CD4-positive, alpha-beta T cell (primary cell): ENCODE results near the gene TMEM81. TPM values are rescaled to one million over a fixed set of nuclear protein-coding genes. Genes with fewer than 3 reads are reported as not detected.
A peak's percentile ranks its signal among the peaks of the same experiment; 100 is the strongest.

Experiments used
- ATAC-seq: fragments of 200-7000 bp; cut with Tn5 transposase; one replicate; pipeline ENCODE4 v1.10.0; 2022; ENCODE audit warnings: mild to moderate bottlenecking; ENCODE audit not compliant: poor library complexity
- CTCF ChIA-PET: fragments of 350-600 bp; sonication (Branson Sonifier 250); formaldehyde crosslinking; loops from one replicate; lab custom pipeline; 2021; ENCODE audit warnings: antibody characterized with exemption, inconsistent platforms; lab: Charles Lee
- POLR2A ChIA-PET: fragments of 350-600 bp; sonication (Branson Sonifier 250); formaldehyde crosslinking; loops from one replicate; lab custom pipeline; 2021; ENCODE audit warnings: antibody characterized with exemption, inconsistent platforms; lab: Charles Lee
- DNase-seq, 14 experiments: peaks; one replicate each; pipeline ENCODE4 v3.0.0-alpha.2; 2013 to 2020; ENCODE audit warnings: mixed read lengths in 2 of 14
- H3K27ac ChIP-seq, 2 donors: one replicate each; pipeline versions ENCODE4 v1.5.1 to v1.7.0; 2013; ENCODE audit warnings: low read length in 2 of 2, low read depth in 1 of 2, mild to moderate bottlenecking in 1 of 2
- H3K27me3 ChIP-seq, 2 experiments: 1 replicate in 1 of 2; 2 replicates in 1 of 2; pipeline versions ENCODE4 v1.6.1 to v1.7.0; 2013; ENCODE audit warnings: low read length in 2 of 2, control low read depth in 1 of 2, mild to moderate bottlenecking in 1 of 2, moderate library complexity in 1 of 2; ENCODE audit not compliant: insufficient read depth in 2 of 2, control insufficient read depth in 1 of 2
- H3K36me3 ChIP-seq: one replicate; pipeline ENCODE4 v1.6.1; 2013; ENCODE audit warnings: low read length, control low read depth; ENCODE audit not compliant: insufficient read depth
- H3K4me1 ChIP-seq: one replicate; pipeline ENCODE4 v1.6.1; 2013; ENCODE audit warnings: low read length, control low read depth; ENCODE audit not compliant: insufficient read depth
- H3K4me3 ChIP-seq: one replicate; pipeline ENCODE4 v1.5.1; 2013; ENCODE audit warnings: mild to moderate bottlenecking, low read length, moderate library complexity
- H3K9me3 ChIP-seq, 2 experiments: 1 replicate in 1 of 2; 2 replicates in 1 of 2; pipeline versions ENCODE4 v1.6.1 to v1.7.0; 2013; ENCODE audit warnings: low read length in 2 of 2, mild to moderate bottlenecking in 2 of 2, control low read depth in 1 of 2, moderate library complexity in 1 of 2; ENCODE audit not compliant: control insufficient read depth in 1 of 2, insufficient read depth in 1 of 2
- H3K27ac Mint-ChIP-seq: one replicate; pipeline ENCODE4 v1.8.0; 2020; ENCODE audit warnings: mixed read lengths
- H3K27me3 Mint-ChIP-seq: one replicate; pipeline ENCODE4 v1.8.0; 2021; ENCODE audit warnings: mixed read lengths
- H3K36me3 Mint-ChIP-seq: one replicate; pipeline ENCODE4 v1.8.0; 2021; ENCODE audit warnings: low read depth, mixed read lengths
- H3K4me1 Mint-ChIP-seq: one replicate; pipeline ENCODE4 v1.8.0; 2021; ENCODE audit warnings: low read depth, mixed read lengths
- H3K4me3 Mint-ChIP-seq: one replicate; pipeline ENCODE4 v1.8.0; 2020; ENCODE audit warnings: mild to moderate bottlenecking, mixed read lengths
- H3K9me3 Mint-ChIP-seq: one replicate; pipeline ENCODE4 v1.8.0; 2020; ENCODE audit warnings: mixed read lengths
- CTCF ChIP-seq: fragments of 200-600 bp; IDR thresholded peaks from one replicate; pipeline ENCODE4 v1.8.0; 2022; ENCODE audit warnings: antibody characterized with exemption, mild to moderate bottlenecking
- intact Hi-C, 2 experiments: fragments of 100-400 bp; cut with DNase I in 1 of 2; cut with micrococcal nuclease in 1 of 2; formaldehyde crosslinking; loops; one replicate each; pipeline versions ENCODE4 v1.15.1 to v1.9.0; 2023 to 2025; cut with DNase I, micrococcal nuclease
- total RNA-seq, 174 experiments: library from RNA in 2 of 174; stranded (reverse) in 2 of 174; gene quantifications; one replicate each; pipeline ENCODE4 v1.2.3 and lab custom pipeline; 2021 to 2026

Gene TMEM81
- total RNA-seq, 2 experiments from 2014 or later, result 2.1 to 2.2 TPM

- DNase-seq (no peak), ATAC-seq (no peak)
- Histone ChIP-seq H3K27ac (no peak overlapping the region), H3K9me3 (no peaks in the 10 kb centered on the region), H3K4me1 (peaks cover 6% of the 10 kb centered on the region), H3K4me3 (no peak overlapping the region), H3K27me3 (no peaks in the 10 kb centered on the region), H3K36me3 (no peaks in the 10 kb centered on the region)
- TF ChIP-seq CTCF, result no peak
- no peaks in the 10 kb centered on the region for H3K27me3 Mint-ChIP-seq
- H3K9me3 Mint-ChIP-seq, result no peaks in the 10 kb centered on the region
- ChIA-PET POLR2A (no interaction called here), CTCF (interaction anchor here (0.6 to 1.5 kb wide), 2 partner anchors 74 to 193 kb away, joined by 3 to 8 read pairs; no protein-coding TSS in a partner anchor)
- intact Hi-C loops, result loop anchor here (5.0 kb wide), 2 partner anchors 194 to 496 kb away; no protein-coding TSS in a partner anchor
- no peak overlapping the region for H3K27ac Mint-ChIP-seq
- no peaks in the 10 kb centered on the region for H3K36me3 Mint-ChIP-seq
- H3K4me1 Mint-ChIP-seq, result no peaks in the 10 kb centered on the region
- no peak overlapping the region for H3K4me3 Mint-ChIP-seq
Observed at GRCh38 chr1:205062895-205063294, 21.4 kb downstream of the TMEM81 start.

- no peaks in the 10 kb centered on the region for H3K9me3 Mint-ChIP-seq
- no peak overlapping the region for H3K27ac Mint-ChIP-seq
- H3K36me3 Mint-ChIP-seq, result no peaks in the 10 kb centered on the region
- no peaks in the 10 kb centered on the region for H3K27me3 ChIP-seq
- TF ChIP-seq CTCF, result no peak
- intact Hi-C loops, result loop anchor here (5.0 kb wide), 2 partner anchors 195 to 495 kb away; no protein-coding TSS in a partner anchor
- no peak for ATAC-seq
- no peaks in the 10 kb centered on the region for H3K4me1 Mint-ChIP-seq
- H3K4me1 ChIP-seq, result peaks cover 6% of the 10 kb centered on the region
- H3K36me3 ChIP-seq, result no peaks in the 10 kb centered on the region
- ChIA-PET POLR2A (no interaction called here), CTCF (interaction anchor here (1.1 to 1.5 kb wide), 2 partner anchors 73 kb away, joined by 8 to 13 read pairs; no protein-coding TSS in a partner anchor)
- no peaks in the 10 kb centered on the region for H3K9me3 ChIP-seq
- no peak overlapping the region for H3K27ac ChIP-seq
- DNase-seq, result no peak
- no peaks in the 10 kb centered on the region for H3K27me3 Mint-ChIP-seq
- no peak overlapping the region for H3K4me3 ChIP-seq
- H3K4me3 Mint-ChIP-seq, result no peak overlapping the region
Observed at GRCh38 chr1:205062319-205062718, 21.9 kb downstream of the TMEM81 start.

- H3K36me3 ChIP-seq, result no peaks in the 10 kb centered on the region
- ChIA-PET CTCF (interaction anchor here (0.6 to 1.4 kb wide), 12 partner anchors 8 to 494 kb away, joined by 3 to 13 read pairs (median 4); no protein-coding TSS in a partner anchor), POLR2A (no interaction called here)
- TF ChIP-seq CTCF, result peak; percentile 78
- peaks cover 6% of the 10 kb centered on the region for H3K4me1 ChIP-seq
- intact Hi-C loops, result loop anchor here (1.0 to 5.0 kb wide), 5 partner anchors 72 to 494 kb away; no protein-coding TSS in a partner anchor
- H3K4me3 ChIP-seq, result no peak overlapping the region
- H3K27me3 ChIP-seq, result no peaks in the 10 kb centered on the region
- Mint-ChIP-seq H3K9me3 (no peaks in the 10 kb centered on the region), H3K27ac (no peak overlapping the region), H3K27me3 (no peaks in the 10 kb centered on the region), H3K36me3 (no peaks in the 10 kb centered on the region), H3K4me3 (no peak overlapping the region), H3K4me1 (no peaks in the 10 kb centered on the region)
- H3K27ac ChIP-seq, result no peak overlapping the region
- DNase-seq (peak; percentile 55 to 82 (median 70)), ATAC-seq (peak; percentile 92)
- no peaks in the 10 kb centered on the region for H3K9me3 ChIP-seq
Observed at GRCh38 chr1:205061665-205062069, 22.6 kb downstream of the TMEM81 start.
